Measurements from ENCODE around the gene FCRL5.

Gene FCRL5

DNA sequence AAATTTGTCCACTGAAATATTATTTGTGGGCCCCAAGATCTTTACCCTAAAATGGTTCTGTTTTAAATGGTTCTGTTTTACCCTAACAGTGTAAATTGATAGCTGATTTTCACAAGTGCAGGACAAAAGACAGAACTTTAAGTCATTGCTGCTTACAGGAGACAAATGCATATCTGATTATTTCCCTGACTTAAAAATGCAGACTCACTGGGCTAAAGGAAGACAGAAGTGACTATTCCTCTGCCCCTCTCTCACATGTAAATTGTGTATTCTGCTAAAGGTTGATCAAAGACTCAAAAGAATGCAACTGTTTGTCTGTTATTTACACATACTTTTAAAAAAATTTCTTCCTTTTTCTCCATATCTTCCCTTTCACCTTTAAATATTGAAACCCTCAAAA, 12.7 kb downstream of the FCRL5 start:
- no peak for TF ChIP-seq POU6F1 (CRISPR knock-in tag; IDR thresholded peaks at IDR 0.05; ENCODE audit: borderline replicate concordance, low read depth)
- no peak for TF ChIP-seq ARNTL (CRISPR knock-in tag; IDR thresholded peaks at IDR 0.05; ENCODE audit: borderline replicate concordance, low read depth)
- no peak for TF ChIP-seq ZNF565 (CRISPR knock-in tag; conservative IDR thresholded peaks at IDR 0.05; ENCODE audit: low read depth)
- no peak for TF ChIP-seq OSR1 (CRISPR knock-in tag; IDR thresholded peaks at IDR 0.05)
- TF ChIP-seq ZNF8 (CRISPR knock-in tag; IDR thresholded peaks at IDR 0.05), result no peak
- TF ChIP-seq ZFP3 (CRISPR knock-in tag; IDR thresholded peaks at IDR 0.05), result no peak
- no peak for TF ChIP-seq ZNF70 (CRISPR knock-in tag; IDR thresholded peaks at IDR 0.05)
- no peak for TF ChIP-seq TCF4 (CRISPR knock-in tag; IDR thresholded peaks at IDR 0.05; ENCODE audit: borderline replicate concordance)
- TF ChIP-seq CSRNP3 (CRISPR knock-in tag; IDR thresholded peaks at IDR 0.05), result no peak
- no peak for TF ChIP-seq BACH2 (CRISPR knock-in tag; IDR thresholded peaks at IDR 0.05; ENCODE audit: borderline replicate concordance)
- TF ChIP-seq SNAI2 (CRISPR knock-in tag; IDR thresholded peaks at IDR 0.05), result no peak
- TF ChIP-seq, protein P1, sequence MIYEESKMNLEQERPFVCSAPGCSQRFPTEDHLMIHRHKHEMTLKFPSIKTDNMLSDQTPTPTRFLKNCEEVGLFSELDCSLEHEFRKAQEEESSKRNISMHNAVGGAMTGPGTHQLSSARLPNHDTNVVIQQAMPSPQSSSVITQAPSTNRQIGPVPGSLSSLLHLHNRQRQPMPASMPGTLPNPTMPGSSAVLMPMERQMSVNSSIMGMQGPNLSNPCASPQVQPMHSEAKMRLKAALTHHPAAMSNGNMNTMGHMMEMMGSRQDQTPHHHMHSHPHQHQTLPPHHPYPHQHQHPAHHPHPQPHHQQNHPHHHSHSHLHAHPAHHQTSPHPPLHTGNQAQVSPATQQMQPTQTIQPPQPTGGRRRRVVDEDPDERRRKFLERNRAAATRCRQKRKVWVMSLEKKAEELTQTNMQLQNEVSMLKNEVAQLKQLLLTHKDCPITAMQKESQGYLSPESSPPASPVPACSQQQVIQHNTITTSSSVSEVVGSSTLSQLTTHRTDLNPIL (CRISPR knock-in tag; IDR thresholded peaks at IDR 0.05; ENCODE audit: low read depth), result no peak
- TF ChIP-seq TSHZ2 (CRISPR knock-in tag; IDR thresholded peaks at IDR 0.05), result no peak
- no peak for TF ChIP-seq CSDC2 (CRISPR knock-in tag; IDR thresholded peaks at IDR 0.05)
- no peak for TF ChIP-seq ZFP30 (CRISPR knock-in tag; IDR thresholded peaks at IDR 0.05)
- TF ChIP-seq GLIS3 (CRISPR knock-in tag; IDR thresholded peaks at IDR 0.05), result no peak
- TF ChIP-seq, protein P2, sequence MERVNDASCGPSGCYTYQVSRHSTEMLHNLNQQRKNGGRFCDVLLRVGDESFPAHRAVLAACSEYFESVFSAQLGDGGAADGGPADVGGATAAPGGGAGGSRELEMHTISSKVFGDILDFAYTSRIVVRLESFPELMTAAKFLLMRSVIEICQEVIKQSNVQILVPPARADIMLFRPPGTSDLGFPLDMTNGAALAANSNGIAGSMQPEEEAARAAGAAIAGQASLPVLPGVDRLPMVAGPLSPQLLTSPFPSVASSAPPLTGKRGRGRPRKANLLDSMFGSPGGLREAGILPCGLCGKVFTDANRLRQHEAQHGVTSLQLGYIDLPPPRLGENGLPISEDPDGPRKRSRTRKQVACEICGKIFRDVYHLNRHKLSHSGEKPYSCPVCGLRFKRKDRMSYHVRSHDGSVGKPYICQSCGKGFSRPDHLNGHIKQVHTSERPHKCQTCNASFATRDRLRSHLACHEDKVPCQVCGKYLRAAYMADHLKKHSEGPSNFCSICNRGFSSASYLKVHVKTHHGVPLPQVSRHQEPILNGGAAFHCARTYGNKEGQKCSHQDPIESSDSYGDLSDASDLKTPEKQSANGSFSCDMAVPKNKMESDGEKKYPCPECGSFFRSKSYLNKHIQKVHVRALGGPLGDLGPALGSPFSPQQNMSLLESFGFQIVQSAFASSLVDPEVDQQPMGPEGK (CRISPR knock-in tag; IDR thresholded peaks at IDR 0.05; ENCODE audit: borderline replicate concordance), result no peak
- TF ChIP-seq PPARA (CRISPR knock-in tag; IDR thresholded peaks at IDR 0.05; ENCODE audit: borderline replicate concordance), result no peak
- no peak for ATAC-seq

GRCh38 chr1:157532569-157532968, 19.7 kb downstream of the FCRL5 start:
- TF ChIP-seq ZNF565 (CRISPR knock-in tag; conservative IDR thresholded peaks at IDR 0.05; ENCODE audit: low read depth) (no peak), TSHZ2 (CRISPR knock-in tag; IDR thresholded peaks at IDR 0.05) (no peak), GLIS3 (CRISPR knock-in tag; IDR thresholded peaks at IDR 0.05) (no peak), SNAI2 (CRISPR knock-in tag; IDR thresholded peaks at IDR 0.05) (no peak), ZC3H10 (CRISPR knock-in tag; IDR thresholded peaks at IDR 0.05) (no peak), ESRRG (CRISPR knock-in tag; IDR thresholded peaks at IDR 0.05) (no peak), POU6F1 (CRISPR knock-in tag; IDR thresholded peaks at IDR 0.05; ENCODE audit: borderline replicate concordance, low read depth) (no peak), ZFP30 (CRISPR knock-in tag; IDR thresholded peaks at IDR 0.05) (no peak), ZNF70 (CRISPR knock-in tag; IDR thresholded peaks at IDR 0.05) (no peak), TOX (CRISPR knock-in tag; IDR thresholded peaks at IDR 0.05; ENCODE audit: borderline replicate concordance) (no peak)
- TF ChIP-seq, protein P2 (CRISPR knock-in tag; IDR thresholded peaks at IDR 0.05; ENCODE audit: borderline replicate concordance), result no peak
- ATAC-seq, result no peak
